CD1c-positive myeloid dendritic cell (primary cell): ENCODE results near the gene MEST.
A peak's percentile ranks its signal among the peaks of the same experiment; 100 is the strongest.
"Not testable (repeated sequence)": the region's sequence is repeated elsewhere in the genome, so short reads cannot be mapped to it uniquely, and the experiment has no call there.

Source experiments
- DNase-seq: peaks from one replicate; pipeline ENCODE4 v3.0.0-alpha.2; 2016; ENCODE audit errors: extremely low spot score

Gene MEST

DNA sequence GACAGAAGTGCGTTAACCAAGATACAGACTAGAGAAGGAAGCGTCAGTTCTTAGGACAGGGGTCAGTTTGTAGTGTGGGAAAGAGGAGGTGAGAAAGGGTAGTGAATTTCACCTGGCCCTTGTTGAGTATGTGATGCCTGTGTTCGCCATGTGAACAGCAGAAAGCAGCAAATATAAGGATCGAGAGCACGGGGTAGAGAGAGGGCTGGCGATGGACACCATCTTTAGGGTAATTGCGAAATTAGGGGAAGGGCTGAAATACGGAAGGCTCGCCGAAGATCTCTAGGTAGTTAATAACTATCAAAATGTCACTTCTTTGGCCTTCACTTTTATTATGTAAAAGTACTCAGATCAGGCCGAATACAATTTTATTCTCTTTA is 6.2 kb upstream of the MEST start:
- no peak for DNase-seq

GRCh38 chr7:130486114-130486953 is 5.6 kb upstream of the MEST start:
- peak; percentile 55 for DNase-seq

DNA sequence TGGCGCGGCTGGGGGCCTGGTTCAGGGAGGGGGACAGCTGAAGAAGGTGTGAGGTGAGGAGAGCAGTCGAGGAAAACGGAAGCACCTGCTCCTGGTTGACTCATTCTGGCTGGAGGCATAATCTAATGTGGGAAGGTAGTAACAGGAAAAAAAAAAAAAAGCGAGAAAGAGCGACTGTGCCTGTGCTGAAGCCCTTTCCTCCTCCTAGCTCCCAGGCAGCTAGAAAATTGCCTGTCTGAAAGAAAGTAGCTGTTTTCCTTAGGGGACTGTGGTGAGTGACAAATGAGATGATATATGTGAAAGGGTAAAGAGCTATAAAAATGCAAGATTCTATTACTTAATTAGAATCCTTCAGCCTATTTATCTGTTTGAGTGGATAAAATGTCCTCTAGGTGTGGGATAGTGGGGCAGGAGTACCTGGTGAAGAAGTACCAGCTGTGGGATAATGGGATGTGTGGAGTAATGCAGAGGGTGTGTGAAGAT is 4.9 kb upstream of the MEST start:
- no peak for DNase-seq

DNA sequence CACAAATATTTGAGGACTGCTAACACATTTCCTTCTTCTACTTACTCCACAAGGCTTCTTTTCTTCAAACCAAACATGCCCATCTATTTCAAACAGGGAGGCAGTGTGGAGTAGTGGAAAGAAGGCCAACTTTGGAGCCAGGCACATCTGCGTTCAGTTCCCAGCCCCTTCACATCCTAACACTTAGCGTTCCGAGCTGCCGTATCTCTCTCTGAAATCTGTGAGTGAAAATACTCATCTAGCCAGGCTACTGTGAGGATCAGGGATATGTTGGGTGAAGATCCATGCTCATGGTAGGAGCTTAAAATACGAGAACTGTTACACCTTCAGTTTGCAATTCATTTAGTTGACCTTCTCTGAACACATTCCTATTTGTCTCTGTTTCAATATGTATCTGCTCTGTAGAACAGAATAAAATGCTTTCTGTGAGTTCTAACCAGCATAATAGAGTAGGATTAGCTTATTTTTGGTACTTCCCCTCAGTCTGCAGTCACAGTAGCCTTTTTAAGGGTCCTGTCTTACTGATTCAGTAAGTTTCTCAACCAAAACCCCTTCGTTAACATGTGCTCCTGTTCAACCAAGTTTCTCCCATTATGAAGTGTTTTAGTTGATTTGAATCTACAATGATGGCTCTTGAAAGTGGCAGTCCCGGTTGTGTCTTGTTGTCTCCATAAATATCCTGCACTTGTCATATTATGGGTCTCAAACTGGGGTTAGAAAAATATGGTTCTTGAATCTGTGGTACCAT is 3.3 kb upstream of the MEST start:
- DNase-seq: no peak

DNA sequence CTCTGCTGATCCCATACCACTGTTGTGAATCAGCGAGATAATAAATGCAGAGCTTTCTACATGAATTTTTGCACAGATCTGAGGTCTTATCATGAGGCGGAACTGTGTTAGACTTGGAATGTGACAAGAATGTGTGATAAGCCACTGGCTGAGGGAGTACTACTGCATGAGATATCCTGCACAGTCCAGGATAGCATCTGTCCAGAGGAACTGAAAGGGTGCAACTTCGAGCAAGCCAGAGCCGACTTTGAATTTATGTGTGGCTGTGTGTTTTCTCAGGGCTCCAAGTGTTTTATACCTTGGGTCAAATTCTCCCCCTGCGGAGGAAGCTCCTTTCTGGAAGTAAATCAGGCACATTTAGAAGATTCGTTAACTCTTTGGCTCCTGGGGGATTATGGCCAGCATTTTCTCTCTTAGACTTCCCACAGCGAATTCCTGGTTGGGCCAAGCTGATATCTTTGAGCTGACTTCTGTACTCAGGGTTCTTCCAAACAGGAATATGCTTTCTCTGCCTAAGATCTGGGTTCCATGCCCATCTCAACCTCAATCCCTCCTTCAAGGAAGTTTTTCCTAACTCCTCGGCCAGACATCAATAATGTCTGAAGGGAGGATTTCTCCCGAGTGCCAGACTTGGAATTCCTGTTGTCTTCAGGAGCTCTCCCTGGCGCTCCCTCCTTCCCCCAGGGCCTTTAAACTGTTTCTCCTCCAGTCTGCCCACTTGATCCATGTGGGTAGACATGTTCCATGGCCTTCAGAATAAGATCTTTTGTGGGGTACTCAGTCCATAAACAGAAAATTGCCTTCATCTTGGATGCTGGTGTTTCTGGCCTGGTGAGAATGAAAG is 2.5 kb upstream of the MEST start:
- DNase-seq: no peak

GRCh38 chr7:130490311-130490791 is 1.5 kb upstream of the MEST start:
- DNase-seq: peak; percentile 9

DNA sequence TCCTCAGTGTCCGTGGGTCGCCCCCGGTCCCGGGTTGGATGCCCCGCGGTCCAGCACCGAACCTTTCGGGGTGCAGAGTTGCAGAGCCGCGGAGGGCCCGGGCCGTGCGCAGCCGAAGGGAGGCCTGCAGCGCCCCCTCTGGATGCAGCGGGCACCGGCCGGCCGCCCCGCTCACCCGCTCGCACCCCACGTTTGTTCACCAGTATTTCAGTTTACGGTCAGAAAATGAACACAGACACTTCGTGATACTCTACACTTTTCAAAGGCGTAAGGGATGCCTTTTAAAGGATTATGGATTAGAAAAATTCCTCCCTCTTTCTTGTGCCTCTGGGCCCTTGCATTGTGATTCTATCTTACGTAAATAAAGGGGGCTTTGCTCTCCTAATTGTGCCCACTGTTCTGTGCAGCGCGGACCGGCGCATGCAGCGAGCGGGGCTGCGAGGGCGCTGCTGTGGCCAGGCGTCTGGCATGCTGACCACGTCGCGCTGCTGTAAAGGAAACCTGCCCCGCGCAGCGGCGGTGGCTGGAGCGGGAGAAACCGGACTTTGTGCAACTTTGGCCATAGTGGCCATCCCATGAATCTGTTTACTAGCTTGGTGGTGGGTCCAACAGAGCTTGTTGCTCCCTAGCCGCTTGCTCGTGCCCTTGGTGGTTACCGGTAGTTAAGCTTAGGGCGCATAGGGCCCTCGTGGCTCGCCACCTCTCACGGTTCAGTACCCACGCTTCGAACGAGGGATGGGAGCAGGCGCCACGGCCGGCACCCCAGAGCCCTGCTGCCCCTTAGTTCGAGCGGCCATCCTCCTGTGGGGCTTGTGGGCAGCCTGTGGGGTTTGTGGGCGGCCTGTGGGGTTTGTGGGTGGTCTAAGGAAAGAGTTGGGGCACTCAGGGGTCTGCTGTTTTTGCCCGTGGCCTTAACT is 739 bp upstream of the MEST start:
- DNase-seq: peak; percentile 34

- no peak for DNase-seq
Observed at GRCh38 chr7:130492523-130493274, 814 bp downstream of the MEST start.

DNA sequence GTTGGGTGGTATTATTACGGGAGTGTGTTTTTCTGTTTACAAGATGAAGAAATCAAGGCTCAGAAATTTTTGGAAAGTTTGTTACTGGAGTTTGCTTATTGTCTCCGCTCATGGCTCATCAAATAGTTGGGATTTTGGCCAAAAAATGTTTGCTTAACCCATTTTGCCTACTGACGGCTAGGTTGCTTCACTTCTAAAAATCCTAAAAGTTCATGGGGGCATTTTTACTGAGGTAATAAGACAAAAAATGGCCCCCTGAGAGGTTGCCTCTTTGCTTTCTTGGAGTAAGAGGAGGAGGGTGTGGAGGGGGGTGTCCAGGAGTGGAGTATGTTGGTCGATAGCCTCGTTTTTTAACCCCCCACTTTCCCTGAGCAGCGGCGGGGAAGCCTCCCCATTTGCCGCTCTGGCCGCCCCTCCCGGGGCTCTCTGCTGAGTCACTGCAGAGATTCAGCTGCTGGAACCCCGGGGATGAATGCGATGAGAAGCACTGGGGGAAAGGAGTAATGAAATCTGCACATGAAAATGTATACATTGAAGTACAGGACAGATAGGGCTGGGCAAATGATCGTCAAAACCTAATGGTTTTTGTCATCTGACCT is 1.5 kb downstream of the MEST start:
- DNase-seq: no peak

DNA sequence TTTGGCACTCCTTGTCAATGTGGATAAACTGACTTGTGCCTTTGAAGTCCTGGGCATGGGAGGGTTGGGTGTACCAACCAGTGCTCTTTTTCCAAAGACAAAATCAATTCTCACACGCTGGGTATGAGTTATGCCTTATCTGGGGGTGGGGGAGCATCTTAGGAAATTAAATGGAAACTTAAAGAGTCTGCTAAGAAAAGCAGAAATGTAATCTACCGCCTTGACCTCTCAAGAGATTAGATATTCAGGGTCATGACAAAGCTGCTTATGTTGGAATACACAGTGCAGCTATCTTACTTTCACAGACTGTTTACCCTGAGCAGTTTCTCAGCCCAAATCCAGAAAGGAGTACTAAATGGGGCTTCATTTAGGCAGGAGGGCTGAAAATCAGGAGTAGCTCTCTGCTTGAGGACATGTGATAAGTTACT is 2.6 kb downstream of the MEST start:
- no peak for DNase-seq

DNA sequence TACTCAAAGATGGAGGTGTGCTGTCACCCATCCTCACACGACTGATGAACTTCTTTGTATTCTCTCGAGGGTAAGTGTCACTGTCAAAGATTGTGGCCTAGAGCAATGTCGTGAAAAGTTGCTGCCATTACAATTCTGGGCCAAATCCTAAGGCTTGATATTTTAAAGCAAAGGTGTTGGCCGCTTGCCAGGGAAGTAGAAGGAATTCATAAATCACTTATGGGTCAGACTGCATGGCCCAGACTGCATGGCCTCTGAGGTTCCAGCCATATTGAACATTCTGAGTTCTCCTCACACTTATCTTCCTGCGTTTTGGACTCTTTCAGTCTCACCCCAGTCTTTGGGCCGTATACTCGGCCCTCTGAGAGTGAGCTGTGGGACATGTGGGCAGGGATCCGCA is 8.6 kb downstream of the MEST start:
- no peak for DNase-seq

DNA sequence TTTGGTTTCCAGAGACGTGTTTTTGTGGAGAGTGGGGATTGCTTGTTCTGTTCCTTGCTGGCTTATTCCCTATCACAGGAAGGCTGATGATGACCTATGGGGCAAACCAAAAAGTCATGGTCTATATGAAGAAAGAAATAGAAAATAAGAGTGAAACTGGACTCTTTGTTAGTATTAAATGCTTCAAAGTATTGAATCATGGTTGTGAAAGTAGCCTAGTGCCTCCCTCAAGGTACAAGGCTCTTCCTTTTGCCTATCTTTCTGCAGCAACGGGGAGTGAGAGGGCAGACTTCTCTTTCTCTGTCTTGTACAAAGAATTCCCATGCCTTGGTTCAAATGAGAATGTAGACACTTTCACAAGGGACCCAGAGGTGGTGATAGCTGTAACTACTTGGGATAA is 9.0 kb downstream of the MEST start:
- DNase-seq: no peak

- DNase-seq: no peak
Observed at GRCh38 chr7:130505753-130506152, 13.9 kb downstream of the MEST start.

- no peak for DNase-seq
Observed at GRCh38 chr7:130506358-130506757, 14.5 kb downstream of the MEST start.

DNA sequence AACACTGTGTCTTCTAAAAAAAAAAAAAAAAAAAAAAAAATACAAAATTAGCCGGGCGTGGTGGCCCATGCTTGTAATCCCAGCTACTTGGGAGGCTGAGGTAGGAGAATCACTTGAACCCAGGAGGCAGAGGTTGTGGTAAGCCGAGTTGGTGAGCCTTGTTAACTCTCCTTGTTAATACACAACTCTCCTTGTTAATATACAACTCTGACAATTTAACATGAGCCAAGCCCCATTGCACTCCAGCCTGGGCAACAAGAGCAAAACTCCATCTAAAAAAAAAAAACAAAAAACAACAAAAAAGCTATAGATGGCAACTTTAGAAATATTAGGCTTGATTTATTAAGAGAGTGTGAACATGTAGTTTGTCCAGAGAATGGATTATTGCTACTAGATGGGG is 20.2 kb downstream of the MEST start:
- DNase-seq: not testable (repeated sequence)

GRCh38 chr7:130513447-130513846 is 21.6 kb downstream of the MEST start:
- no peak for DNase-seq

- DNase-seq: no peak
Observed at GRCh38 chr7:130515315-130516040, 23.6 kb downstream of the MEST start.

- no peak for DNase-seq
Observed at GRCh38 chr7:130521258-130521951, 29.5 kb downstream of the MEST start.
